ENCODE results near the gene ASTN2. TPM values are rescaled to one million over a fixed set of nuclear protein-coding genes. Genes with fewer than 3 reads are reported as not detected.
A peak's percentile ranks its signal among the peaks of the same experiment; 100 is the strongest.

ASTN2 gene
- total RNA-seq, 2 experiments from 2014 or later = 1.7 to 4.2 TPM

- no peak for DNase-seq (ENCODE audit: low spot score)
- intact Hi-C loops (cut with micrococcal nuclease; ENCODE audit: unreplicated experiment) = no loop called here
- CTCF ChIA-PET (ENCODE audit: unreplicated experiment) = no interaction called here
- POLR2A ChIA-PET = interaction anchor here (0.8 to 1.0 kb wide), 2 partner anchors 10 to 19 kb away, joined by 4 to 5 read pairs; partner anchors contain the start of gene TRIM32
- TF ChIP-seq EZH2phosphoT487 (IDR thresholded peaks at IDR 0.05; ENCODE audit: borderline replicate concordance, low read depth, low read length) = no peak
- TF ChIP-seq, protein P1, sequence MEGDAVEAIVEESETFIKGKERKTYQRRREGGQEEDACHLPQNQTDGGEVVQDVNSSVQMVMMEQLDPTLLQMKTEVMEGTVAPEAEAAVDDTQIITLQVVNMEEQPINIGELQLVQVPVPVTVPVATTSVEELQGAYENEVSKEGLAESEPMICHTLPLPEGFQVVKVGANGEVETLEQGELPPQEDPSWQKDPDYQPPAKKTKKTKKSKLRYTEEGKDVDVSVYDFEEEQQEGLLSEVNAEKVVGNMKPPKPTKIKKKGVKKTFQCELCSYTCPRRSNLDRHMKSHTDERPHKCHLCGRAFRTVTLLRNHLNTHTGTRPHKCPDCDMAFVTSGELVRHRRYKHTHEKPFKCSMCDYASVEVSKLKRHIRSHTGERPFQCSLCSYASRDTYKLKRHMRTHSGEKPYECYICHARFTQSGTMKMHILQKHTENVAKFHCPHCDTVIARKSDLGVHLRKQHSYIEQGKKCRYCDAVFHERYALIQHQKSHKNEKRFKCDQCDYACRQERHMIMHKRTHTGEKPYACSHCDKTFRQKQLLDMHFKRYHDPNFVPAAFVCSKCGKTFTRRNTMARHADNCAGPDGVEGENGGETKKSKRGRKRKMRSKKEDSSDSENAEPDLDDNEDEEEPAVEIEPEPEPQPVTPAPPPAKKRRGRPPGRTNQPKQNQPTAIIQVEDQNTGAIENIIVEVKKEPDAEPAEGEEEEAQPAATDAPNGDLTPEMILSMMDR (conservative IDR thresholded peaks at IDR 0.05; ENCODE audit: low read length) = no peak
- no TSS peak for BruUV-seq (replicated peaks)
- Histone ChIP-seq H3K79me2 (ENCODE audit: insufficient read depth, low read depth, low read length) (no peaks in the 10 kb centered on the region; the same call in 1 of the 2 replicates), H3K9me2 (ENCODE audit: insufficient read depth, low read length) (no peaks in the 10 kb centered on the region), H4K20me1 (ENCODE audit: insufficient read depth, low read length) (no peaks in the 10 kb centered on the region; the same call in 1 of the 2 replicates), H3K9me3 (ENCODE audit: low read length) (no peaks in the 10 kb centered on the region), H3K27ac (ENCODE audit: low read depth, low read length, poor library complexity, severe bottlenecking) (no peak overlapping the region), H3K4me3 (ENCODE audit: low read depth, low read length, poor library complexity, severe bottlenecking) (no peak overlapping the region), H3K4me1 (ENCODE audit: insufficient read depth, low read length, poor library complexity, severe bottlenecking) (peaks cover 5% of the 10 kb centered on the region), H2AFZ (ENCODE audit: low read length) (no peak overlapping the region), H3K36me3 (ENCODE audit: insufficient read depth, low read length) (peaks cover 39% of the 10 kb centered on the region), H3K4me2 (ENCODE audit: low read length) (no peak overlapping the region)
Measured at GRCh38 chr9:116697362-116697761, 717.5 kb downstream of the ASTN2 start.

GRCh38 chr9:116695438-116695837 lies 719.4 kb downstream of the ASTN2 start:
- CTCF ChIA-PET (ENCODE audit: unreplicated experiment) = no interaction called here
- BruUV-seq (replicated peaks) = no TSS peak
- H4K20me1 ChIP-seq (ENCODE audit: insufficient read depth, low read length) = no peaks in the 10 kb centered on the region

DNA sequence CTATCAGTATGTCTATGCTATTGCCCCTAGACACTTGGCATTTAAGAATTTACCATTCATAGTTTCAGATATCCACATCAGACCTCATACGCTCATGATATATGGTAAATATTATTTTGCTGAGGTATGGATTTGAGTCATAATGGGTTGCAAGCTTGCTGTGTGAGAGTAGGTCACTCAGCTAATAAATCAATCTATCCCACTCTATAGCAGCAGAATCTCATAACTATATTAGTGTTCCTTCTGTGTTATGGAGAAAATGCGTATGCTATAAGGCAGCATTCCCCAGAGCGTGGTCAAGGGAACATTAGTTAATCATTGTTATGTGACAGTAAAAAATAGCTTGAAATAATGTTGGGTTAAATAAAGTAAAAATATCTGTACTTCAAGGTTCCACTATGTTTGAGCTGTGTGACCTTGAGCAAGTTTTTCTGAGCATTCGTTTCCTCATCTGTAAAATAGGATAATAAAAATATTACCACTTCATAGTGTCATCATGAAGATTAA lies 720.0 kb downstream of the ASTN2 start:
- Histone ChIP-seq H3K9me2 (ENCODE audit: insufficient read depth, low read length) (no peaks in the 10 kb centered on the region), H3K36me3 (ENCODE audit: insufficient read depth, low read length) (peaks cover 25% of the 10 kb centered on the region), H2AFZ (ENCODE audit: low read length) (no peak overlapping the region), H4K20me1 (ENCODE audit: insufficient read depth, low read length) (no peaks in the 10 kb centered on the region), H3K79me2 (ENCODE audit: insufficient read depth, low read depth, low read length) (no peaks in the 10 kb centered on the region; the same call in 1 of the 2 replicates), H3K4me2 (ENCODE audit: low read length) (no peak overlapping the region), H3K27ac (ENCODE audit: low read depth, low read length, poor library complexity, severe bottlenecking) (no peak overlapping the region), H3K4me3 (ENCODE audit: low read depth, low read length, poor library complexity, severe bottlenecking) (no peak overlapping the region), H3K4me1 (ENCODE audit: insufficient read depth, low read length, poor library complexity, severe bottlenecking) (peaks cover 13% of the 10 kb centered on the region), H3K9me3 (ENCODE audit: low read length) (no peaks in the 10 kb centered on the region)
- TF ChIP-seq, protein P1 (conservative IDR thresholded peaks at IDR 0.05; ENCODE audit: low read length) = no peak
- no peak for TF ChIP-seq EZH2phosphoT487 (IDR thresholded peaks at IDR 0.05; ENCODE audit: borderline replicate concordance, low read depth, low read length)
- CTCF ChIA-PET (ENCODE audit: unreplicated experiment) = no interaction called here
- BruUV-seq (replicated peaks) = no TSS peak
- no peak for DNase-seq (ENCODE audit: low spot score)
- POLR2A ChIA-PET = interaction anchor here (0.6 to 1.0 kb wide), 2 partner anchors 9 to 13 kb away, joined by 3 to 4 read pairs; no protein-coding TSS in a partner anchor
- intact Hi-C loops (cut with micrococcal nuclease; ENCODE audit: unreplicated experiment) = no loop called here

More at GRCh38 chr9:116695438-116695837, 719.4 kb downstream of the ASTN2 start:
- H3K4me1 ChIP-seq (ENCODE audit: insufficient read depth, low read length, poor library complexity, severe bottlenecking) = peaks cover 13% of the 10 kb centered on the region
- POLR2A ChIA-PET = interaction anchor here (0.6 kb wide), 1 partner anchor 13 kb away, joined by 3 read pairs; no protein-coding TSS in a partner anchor
- no peaks in the 10 kb centered on the region for H3K9me2 ChIP-seq (ENCODE audit: insufficient read depth, low read length)
- no peak overlapping the region for H3K27ac ChIP-seq (ENCODE audit: low read depth, low read length, poor library complexity, severe bottlenecking)
- no peak overlapping the region for H3K4me2 ChIP-seq (ENCODE audit: low read length)
- TF ChIP-seq, protein P1 (conservative IDR thresholded peaks at IDR 0.05; ENCODE audit: low read length) = no peak
- TF ChIP-seq EZH2phosphoT487 (IDR thresholded peaks at IDR 0.05; ENCODE audit: borderline replicate concordance, low read depth, low read length) = no peak
- H3K36me3 ChIP-seq (ENCODE audit: insufficient read depth, low read length) = peaks cover 31% of the 10 kb centered on the region
- no peak overlapping the region for H2AFZ ChIP-seq (ENCODE audit: low read length)
- peak; percentile 13 for DNase-seq (ENCODE audit: low spot score)
- intact Hi-C loops (cut with micrococcal nuclease; ENCODE audit: unreplicated experiment) = no loop called here
- no peak overlapping the region for H3K4me3 ChIP-seq (ENCODE audit: low read depth, low read length, poor library complexity, severe bottlenecking)
- no peaks in the 10 kb centered on the region; the same call in 1 of the 2 replicates for H3K79me2 ChIP-seq (ENCODE audit: insufficient read depth, low read depth, low read length)
- no peaks in the 10 kb centered on the region for H3K9me3 ChIP-seq (ENCODE audit: low read length)
